CD4-positive, alpha-beta T cell (primary cell): Measurements from ENCODE around the gene LTB4R. TPM values are rescaled to one million over a fixed set of nuclear protein-coding genes. Genes with fewer than 3 reads are reported as not detected.

Experiments used
- ATAC-seq: fragments of 200-7000 bp; cut with Tn5 transposase; one replicate; pipeline ENCODE4 v1.10.0; 2022; ENCODE audit warnings: mild to moderate bottlenecking; ENCODE audit not compliant: poor library complexity
- CTCF ChIA-PET: fragments of 350-600 bp; sonication (Branson Sonifier 250); formaldehyde crosslinking; loops from one replicate; lab custom pipeline; 2021; ENCODE audit warnings: antibody characterized with exemption, inconsistent platforms; lab: Charles Lee
- POLR2A ChIA-PET: fragments of 350-600 bp; sonication (Branson Sonifier 250); formaldehyde crosslinking; loops from one replicate; lab custom pipeline; 2021; ENCODE audit warnings: antibody characterized with exemption, inconsistent platforms; lab: Charles Lee
- DNase-seq, 14 experiments: peaks; one replicate each; pipeline ENCODE4 v3.0.0-alpha.2; 2013 to 2020; ENCODE audit warnings: mixed read lengths in 2 of 14
- H3K27ac ChIP-seq, 2 donors: one replicate each; pipeline versions ENCODE4 v1.5.1 to v1.7.0; 2013; ENCODE audit warnings: low read length in 2 of 2, low read depth in 1 of 2, mild to moderate bottlenecking in 1 of 2
- H3K27me3 ChIP-seq, 2 experiments: 1 replicate in 1 of 2; 2 replicates in 1 of 2; pipeline versions ENCODE4 v1.6.1 to v1.7.0; 2013; ENCODE audit warnings: low read length in 2 of 2, control low read depth in 1 of 2, mild to moderate bottlenecking in 1 of 2, moderate library complexity in 1 of 2; ENCODE audit not compliant: insufficient read depth in 2 of 2, control insufficient read depth in 1 of 2
- H3K36me3 ChIP-seq: one replicate; pipeline ENCODE4 v1.6.1; 2013; ENCODE audit warnings: low read length, control low read depth; ENCODE audit not compliant: insufficient read depth
- H3K4me1 ChIP-seq: one replicate; pipeline ENCODE4 v1.6.1; 2013; ENCODE audit warnings: low read length, control low read depth; ENCODE audit not compliant: insufficient read depth
- H3K4me3 ChIP-seq: one replicate; pipeline ENCODE4 v1.5.1; 2013; ENCODE audit warnings: mild to moderate bottlenecking, low read length, moderate library complexity
- H3K9me3 ChIP-seq, 2 experiments: 1 replicate in 1 of 2; 2 replicates in 1 of 2; pipeline versions ENCODE4 v1.6.1 to v1.7.0; 2013; ENCODE audit warnings: low read length in 2 of 2, mild to moderate bottlenecking in 2 of 2, control low read depth in 1 of 2, moderate library complexity in 1 of 2; ENCODE audit not compliant: control insufficient read depth in 1 of 2, insufficient read depth in 1 of 2
- H3K27ac Mint-ChIP-seq: one replicate; pipeline ENCODE4 v1.8.0; 2020; ENCODE audit warnings: mixed read lengths
- H3K27me3 Mint-ChIP-seq: one replicate; pipeline ENCODE4 v1.8.0; 2021; ENCODE audit warnings: mixed read lengths
- H3K36me3 Mint-ChIP-seq: one replicate; pipeline ENCODE4 v1.8.0; 2021; ENCODE audit warnings: low read depth, mixed read lengths
- H3K4me1 Mint-ChIP-seq: one replicate; pipeline ENCODE4 v1.8.0; 2021; ENCODE audit warnings: low read depth, mixed read lengths
- H3K4me3 Mint-ChIP-seq: one replicate; pipeline ENCODE4 v1.8.0; 2020; ENCODE audit warnings: mild to moderate bottlenecking, mixed read lengths
- H3K9me3 Mint-ChIP-seq: one replicate; pipeline ENCODE4 v1.8.0; 2020; ENCODE audit warnings: mixed read lengths
- CTCF ChIP-seq: fragments of 200-600 bp; IDR thresholded peaks from one replicate; pipeline ENCODE4 v1.8.0; 2022; ENCODE audit warnings: antibody characterized with exemption, mild to moderate bottlenecking
- intact Hi-C, 2 experiments: fragments of 100-400 bp; cut with DNase I in 1 of 2; cut with micrococcal nuclease in 1 of 2; formaldehyde crosslinking; loops; one replicate each; pipeline versions ENCODE4 v1.15.1 to v1.9.0; 2023 to 2025; cut with DNase I, micrococcal nuclease
- total RNA-seq, 174 experiments: library from RNA in 2 of 174; stranded (reverse) in 2 of 174; gene quantifications; one replicate each; pipeline ENCODE4 v1.2.3 and lab custom pipeline; 2021 to 2026

LTB4R gene
- total RNA-seq, 2 experiments from 2014 or later, result 15.6 to 18.3 TPM

GRCh38 chr14:24339284-24340151, 28.2 kb downstream of the LTB4R start, which contains the start of gene RIPK3:
TSS of gene RIPK3 (minus strand) at chr14:24339991. CDS start at chr14:24339826, 165 bp downstream.
- CTCF ChIA-PET, result interaction anchor here (0.7 to 2.3 kb wide), 5 partner anchors 7 to 751 kb away, joined by 3 to 7 read pairs (median 5); partner anchors contain the start of gene CIDEB
- Histone ChIP-seq H3K27ac (peak within 1 kb of the TSS in 1 of 2 donors; percentile 64), H3K36me3 (peaks cover 13% of the 10 kb centered on the region), H3K4me3 (peak within 1 kb of the TSS; percentile 94), H3K9me3 (no peaks in the 10 kb centered on the region), H3K4me1 (peaks cover 46% of the 10 kb centered on the region), H3K27me3 (peaks cover 11% of the 10 kb centered on the region in 2 experiments)
- peaks cover 31% of the 10 kb centered on the region for H3K4me1 Mint-ChIP-seq
- DNase-seq (peak; percentile 52 to 83 (median 72)), ATAC-seq (peak; percentile 93)
- H3K27me3 Mint-ChIP-seq, result peaks cover 31% of the 10 kb centered on the region
- H3K27ac Mint-ChIP-seq, result peak within 1 kb of the TSS; percentile 82
- H3K4me3 Mint-ChIP-seq, result peak within 1 kb of the TSS; percentile 94
- no peaks in the 10 kb centered on the region for H3K9me3 Mint-ChIP-seq
- no peak for TF ChIP-seq CTCF
- intact Hi-C loops, result loop anchor here in 1 of 2 experiments (10.0 kb wide), 1 partner anchor 335 kb away; no protein-coding TSS in a partner anchor
- peaks cover 45% of the 10 kb centered on the region for H3K36me3 Mint-ChIP-seq
- POLR2A ChIA-PET, result interaction anchor here (0.7 to 11.3 kb wide), 8 partner anchors 13 to 97 kb away, joined by 3 to 270 read pairs (median 4); partner anchors contain the start of genes CBLN3, KHNYN, LTB4R and RABGGTA

GRCh38 chr14:24340606-24341005, 29.3 kb downstream of the LTB4R start:
- CTCF ChIA-PET, result interaction anchor here (0.9 to 2.3 kb wide), 4 partner anchors 8 to 752 kb away, joined by 3 to 7 read pairs (median 6); partner anchors contain the start of gene CIDEB
- H3K9me3 Mint-ChIP-seq, result no peaks in the 10 kb centered on the region

More at GRCh38 chr14:24340606-24341005, 29.3 kb downstream of the LTB4R start:
- no peak for DNase-seq
- Histone ChIP-seq H3K27me3 (peaks cover 3 to 6% of the 10 kb centered on the region in 2 experiments), H3K4me3 (no peak overlapping the region), H3K4me1 (peaks cover 36% of the 10 kb centered on the region), H3K27ac (no peak overlapping the region), H3K9me3 (no peaks in the 10 kb centered on the region), H3K36me3 (peaks cover 13% of the 10 kb centered on the region)
- POLR2A ChIA-PET, result interaction anchor here (0.9 to 11.3 kb wide), 5 partner anchors 27 to 98 kb away, joined by 3 to 270 read pairs (median 5); partner anchors contain the start of genes CBLN3, KHNYN, RABGGTA and TINF2
- H3K4me1 Mint-ChIP-seq, result peaks cover 21% of the 10 kb centered on the region
- peaks cover 29% of the 10 kb centered on the region for H3K27me3 Mint-ChIP-seq
- peaks cover 38% of the 10 kb centered on the region for H3K36me3 Mint-ChIP-seq
- intact Hi-C loops, result no loop called here
- H3K27ac Mint-ChIP-seq, result no peak overlapping the region
- H3K4me3 Mint-ChIP-seq, result peak overlapping the region; percentile 94
- no peak for ATAC-seq
- no peak for TF ChIP-seq CTCF
